NCI-H748 (cell line): ENCODE data around the gene ORC4.
"Not testable (repeated sequence)": the region's sequence is repeated elsewhere in the genome, so short reads cannot be mapped to it uniquely, and the experiment has no call there.

ENCODE experiments used
- DNase-seq: peaks from one replicate; lab custom pipeline; 2025; ENCODE audit not compliant: unreplicated experiment; lab: John Stamatoyannopoulos, UW

Gene ORC4

GRCh38 chr2:148014616-148015015, 5.9 kb downstream of the ORC4 start:
- no peak for DNase-seq

- peak; percentile 1 for DNase-seq
These were observed 6.7 kb downstream of the ORC4 start for GRCh38 chr2:148013876-148014275.

GRCh38 chr2:148008411-148008810, 12.1 kb downstream of the ORC4 start:
- not testable (repeated sequence) for DNase-seq

- DNase-seq, result no peak
These were observed 13.2 kb downstream of the ORC4 start for GRCh38 chr2:148007219-148007900.

- DNase-seq, result no peak
These were observed 14.1 kb downstream of the ORC4 start for GRCh38 chr2:148006249-148007007.

GRCh38 chr2:148002420-148002819, 18.1 kb downstream of the ORC4 start:
- not testable (repeated sequence) for DNase-seq

GRCh38 chr2:148000095-148000494, 20.4 kb downstream of the ORC4 start:
- no peak for DNase-seq

- no peak for DNase-seq
These were observed 21.4 kb downstream of the ORC4 start for GRCh38 chr2:147999126-147999525.

- DNase-seq, result no peak
These were observed 22.3 kb downstream of the ORC4 start for GRCh38 chr2:147998203-147998602.

- DNase-seq, result no peak
These were observed 23.7 kb downstream of the ORC4 start for GRCh38 chr2:147996828-147997227.

- DNase-seq, result not testable (repeated sequence)
These were observed 25.6 kb downstream of the ORC4 start for GRCh38 chr2:147994965-147995364.

- peak; percentile 40 for DNase-seq
These were observed 30.6 kb downstream of the ORC4 start for GRCh38 chr2:147989809-147990403.

- DNase-seq, result no peak
These were observed 31.4 kb downstream of the ORC4 start for GRCh38 chr2:147989102-147989501.

GRCh38 chr2:147980940-147981528, 39.5 kb downstream of the ORC4 start:
- no peak for DNase-seq

- DNase-seq, result no peak
These were observed 42.9 kb downstream of the ORC4 start for GRCh38 chr2:147977679-147978078.

- DNase-seq, result no peak
These were observed 44.4 kb downstream of the ORC4 start for GRCh38 chr2:147976102-147976501.

- no peak for DNase-seq
These were observed 52.0 kb downstream of the ORC4 start for GRCh38 chr2:147968571-147968970.

GRCh38 chr2:147952118-147952517, 68.4 kb downstream of the ORC4 start:
- DNase-seq, result no peak

- DNase-seq, result no peak
These were observed 74.9 kb downstream of the ORC4 start for GRCh38 chr2:147945660-147946059.

- DNase-seq, result no peak
These were observed 81.2 kb downstream of the ORC4 start for GRCh38 chr2:147939313-147939712.

- DNase-seq, result peak; percentile 16
These were observed 82.7 kb downstream of the ORC4 start for GRCh38 chr2:147937744-147938349.
